ENCODE data around the gene POC1B. TPM values are rescaled to one million over a fixed set of nuclear protein-coding genes. Genes with fewer than 3 reads are reported as not detected.

The POC1B gene
- total RNA-seq, 1 donor from 2014 or later = 6.4 TPM

- DNase-seq = no peak
- intact Hi-C loops (cut with micrococcal nuclease) = loop anchor here (5.0 to 10.0 kb wide), 2 partner anchors 163 to 560 kb away; partner anchors contain the start of gene ATP2B1
- no peak for ATAC-seq
These were observed 16.4 kb upstream of the POC1B start for GRCh38 chr12:89542236-89542635.

GRCh38 chr12:89540586-89540985 lies 14.7 kb upstream of the POC1B start:
- intact Hi-C loops (cut with micrococcal nuclease) = loop anchor here (5.0 to 10.0 kb wide), 2 partner anchors 164 to 562 kb away; partner anchors contain the start of gene ATP2B1

DNA sequence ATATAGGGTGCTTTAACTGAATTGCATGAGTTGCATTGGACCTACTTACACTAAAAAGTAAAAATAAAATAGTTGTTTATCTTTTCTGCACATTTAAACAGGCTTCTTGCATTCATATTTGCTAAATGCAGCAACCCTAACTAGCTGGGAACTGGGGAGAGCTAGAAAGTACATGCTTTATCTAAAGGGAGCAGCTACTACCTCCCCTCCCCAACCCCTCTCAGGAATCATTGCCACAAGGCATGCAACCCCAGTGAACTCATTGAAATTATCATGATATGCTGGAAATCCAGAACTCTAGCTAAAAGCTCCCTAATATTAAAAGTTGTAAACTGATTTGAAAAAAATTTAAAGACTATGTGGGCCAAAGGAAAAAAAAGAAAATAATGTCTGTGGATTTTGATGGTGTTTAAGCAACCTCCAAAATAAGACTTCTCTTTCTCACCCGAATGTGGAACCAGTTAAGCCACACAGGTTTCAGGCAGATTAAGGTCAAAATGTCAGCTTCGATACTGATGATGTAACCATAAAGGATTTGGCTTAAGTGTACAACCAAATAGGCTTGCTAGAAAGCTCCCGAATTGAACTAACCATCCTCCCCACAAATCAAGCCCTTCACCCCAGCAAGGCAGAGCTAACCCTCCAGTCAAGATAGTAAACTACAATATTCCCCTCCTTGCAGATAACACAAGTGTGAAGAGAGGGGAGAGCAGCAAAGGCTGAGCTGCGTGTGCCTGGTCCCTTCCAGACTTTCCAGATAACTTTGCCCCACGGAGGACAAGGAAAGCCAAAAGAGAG lies 13.8 kb upstream of the POC1B start:
- DNase-seq (no peak), ATAC-seq (no peak)
- intact Hi-C loops (cut with micrococcal nuclease) = loop anchor here (5.0 to 10.0 kb wide), 2 partner anchors 165 to 563 kb away; partner anchors contain the start of gene ATP2B1

More at GRCh38 chr12:89540586-89540985, 14.7 kb upstream of the POC1B start:
- ATAC-seq (no peak), DNase-seq (no peak)

DNA sequence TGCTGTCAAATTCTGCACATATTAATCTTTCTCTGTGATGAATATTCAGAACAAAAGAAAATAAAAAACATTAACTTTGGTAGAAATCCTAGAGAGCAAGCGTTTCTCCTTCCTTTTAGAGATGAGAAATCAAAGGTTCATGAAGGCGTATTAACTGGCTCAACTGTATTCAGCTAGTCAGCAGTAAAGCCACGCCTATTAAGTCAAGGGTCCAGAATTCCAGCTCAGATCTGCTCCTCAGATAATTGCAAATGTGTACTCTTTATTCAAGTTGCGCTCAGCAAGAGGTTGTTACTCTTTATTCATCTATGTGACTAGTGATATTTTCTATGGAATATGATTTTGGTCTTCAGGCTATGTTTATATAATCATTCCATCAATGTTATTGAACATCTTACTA lies 13.1 kb upstream of the POC1B start:
- intact Hi-C loops (cut with micrococcal nuclease) = no loop called here
- ATAC-seq (no peak), DNase-seq (no peak)

DNA sequence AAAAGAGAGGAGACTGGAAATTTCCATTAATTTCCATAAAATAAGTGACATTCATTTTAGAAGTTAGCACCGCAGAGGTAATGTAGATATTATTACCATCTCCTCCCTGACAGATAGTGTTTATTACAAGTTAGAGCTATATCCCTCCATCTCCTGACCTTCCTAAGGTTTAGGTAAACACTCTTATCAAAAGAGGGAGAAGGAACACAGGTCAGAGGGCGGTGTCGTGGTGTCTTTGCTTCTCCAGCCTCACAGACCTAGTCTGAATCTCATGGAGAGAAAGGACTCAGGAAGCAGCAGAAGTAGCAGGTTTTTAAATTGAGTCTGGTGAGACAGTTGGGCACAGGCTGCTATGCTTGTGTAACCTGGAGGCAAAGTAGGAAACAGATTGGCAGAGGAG lies 11.5 kb upstream of the POC1B start:
- ATAC-seq = no peak
- intact Hi-C loops (cut with micrococcal nuclease) = no loop called here

DNA sequence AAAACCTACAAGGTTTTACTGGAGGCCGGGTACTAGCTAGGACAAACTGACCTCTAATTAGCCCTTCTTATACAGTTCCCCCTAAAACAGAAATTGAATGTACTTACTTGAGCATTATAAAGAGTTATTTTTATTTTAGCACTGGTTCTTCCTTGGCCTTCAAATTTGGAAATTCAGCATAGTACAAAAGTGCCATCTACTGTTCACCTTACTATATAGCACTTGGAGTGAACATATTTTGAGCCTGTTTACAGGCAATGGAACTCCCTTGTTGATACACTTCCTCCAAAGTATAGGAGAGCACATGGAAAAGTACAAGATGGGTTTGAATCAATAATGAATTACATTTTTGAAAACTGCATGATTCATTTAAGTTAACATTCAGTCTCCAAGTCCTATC lies 3.9 kb upstream of the POC1B start:
- intact Hi-C loops (cut with micrococcal nuclease) = loop anchor here (2.0 to 5.0 kb wide), 2 partner anchors 57 to 513 kb away; no protein-coding TSS in a partner anchor
- no peak for ATAC-seq
- no peak for DNase-seq

More for the DNA sequence above, 11.5 kb upstream of the POC1B start:
- no peak for DNase-seq

DNA sequence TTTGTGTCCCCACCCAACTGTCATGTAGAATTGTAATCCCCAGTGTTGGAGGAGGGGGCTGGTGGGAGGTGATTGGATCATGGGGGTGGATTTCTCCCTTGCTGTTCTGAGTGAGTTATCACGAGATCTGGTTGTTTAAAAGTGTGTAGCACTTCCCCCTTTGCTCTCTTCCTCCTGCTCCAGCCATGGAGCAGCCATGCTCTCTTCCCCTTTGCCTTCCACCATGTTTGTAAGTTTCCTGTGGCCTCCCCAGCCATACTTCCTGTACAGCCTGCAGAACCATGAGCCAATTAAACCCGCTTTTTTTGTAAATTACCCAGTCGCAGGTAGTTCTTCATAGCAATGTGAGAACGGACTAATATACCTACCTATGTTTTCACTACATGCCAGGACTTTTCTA lies 2.6 kb upstream of the POC1B start:
- ATAC-seq = no peak
- no peak for DNase-seq
- intact Hi-C loops (cut with micrococcal nuclease) = loop anchor here (2.0 kb wide), 1 partner anchor 512 kb away; no protein-coding TSS in a partner anchor

DNA sequence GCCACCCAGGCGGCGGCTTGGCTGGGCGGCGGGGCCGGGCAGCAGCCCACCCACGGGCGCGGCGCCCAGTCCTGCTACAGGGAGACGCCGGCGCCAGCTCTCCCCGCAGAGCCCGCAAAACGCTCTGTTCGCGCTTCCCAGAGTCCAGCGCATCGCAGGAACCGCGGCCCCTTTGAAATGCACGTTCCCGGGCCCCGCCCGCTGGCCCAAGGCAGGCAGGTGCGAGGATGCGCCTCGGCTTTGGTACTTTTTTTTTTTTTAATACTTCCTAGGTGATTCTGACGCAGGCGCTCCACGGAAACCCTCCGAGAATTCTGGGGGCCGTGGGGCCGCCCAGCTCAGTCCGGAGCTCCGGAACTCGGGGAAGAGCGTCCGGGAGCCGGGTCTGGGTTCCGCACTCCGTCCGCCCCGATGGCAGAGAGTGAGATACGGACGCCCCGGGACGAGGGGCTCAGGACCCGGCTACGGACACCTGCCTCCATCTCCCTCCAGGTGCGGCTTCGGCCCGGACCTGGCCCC lies 483 bp downstream of the POC1B start:
- ATAC-seq = peak; percentile 49
- peak; percentile 65 for DNase-seq
- intact Hi-C loops (cut with micrococcal nuclease) = no loop called here

DNA sequence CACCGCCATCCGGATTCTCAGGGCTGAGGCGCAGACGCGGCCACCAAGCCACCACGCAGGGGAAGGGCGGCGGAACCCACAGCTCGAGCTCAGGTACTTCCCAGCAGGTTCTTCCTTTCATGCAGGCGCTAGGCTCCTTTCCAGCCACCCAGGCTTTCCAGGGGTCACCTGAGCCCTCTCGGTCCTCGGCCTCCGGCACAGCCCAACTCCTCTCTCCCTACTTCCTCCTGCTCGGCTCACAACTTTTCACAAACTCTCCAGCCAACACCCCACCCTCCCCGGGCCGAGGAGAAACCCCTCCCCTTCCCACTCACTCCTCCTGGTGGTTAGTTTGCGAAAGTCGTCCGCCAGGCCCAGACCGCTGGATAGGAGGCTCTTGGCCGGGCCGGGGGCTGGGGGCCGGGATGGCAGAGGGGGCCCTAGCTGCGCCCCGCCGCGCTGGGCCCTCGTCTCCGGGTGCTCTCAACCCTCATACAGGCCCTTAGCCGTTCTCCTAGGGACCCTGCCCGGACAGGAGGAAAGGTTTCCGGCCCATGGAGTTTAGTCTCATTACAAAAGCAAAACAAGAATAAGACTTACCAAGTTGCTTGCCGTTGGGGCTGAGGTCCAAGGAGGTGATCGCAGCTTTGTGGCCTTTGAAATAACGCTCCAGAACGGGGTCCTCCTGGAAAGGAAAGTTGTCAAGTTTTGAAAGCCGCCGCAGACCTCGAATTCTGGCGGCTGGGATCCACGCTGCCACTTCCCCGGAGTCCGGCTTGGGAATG lies 1.1 kb downstream of the POC1B start, which contains the start of gene GALNT4:
Gene GALNT4, minus strand, starts transcription at position 256 of the 764 bp plus-strand sequence. Its CDS starts 247 bp downstream, at position 9.
- DNase-seq (peak; percentile 87), ATAC-seq (peak; percentile 96)
- intact Hi-C loops (cut with micrococcal nuclease) = no loop called here

DNA sequence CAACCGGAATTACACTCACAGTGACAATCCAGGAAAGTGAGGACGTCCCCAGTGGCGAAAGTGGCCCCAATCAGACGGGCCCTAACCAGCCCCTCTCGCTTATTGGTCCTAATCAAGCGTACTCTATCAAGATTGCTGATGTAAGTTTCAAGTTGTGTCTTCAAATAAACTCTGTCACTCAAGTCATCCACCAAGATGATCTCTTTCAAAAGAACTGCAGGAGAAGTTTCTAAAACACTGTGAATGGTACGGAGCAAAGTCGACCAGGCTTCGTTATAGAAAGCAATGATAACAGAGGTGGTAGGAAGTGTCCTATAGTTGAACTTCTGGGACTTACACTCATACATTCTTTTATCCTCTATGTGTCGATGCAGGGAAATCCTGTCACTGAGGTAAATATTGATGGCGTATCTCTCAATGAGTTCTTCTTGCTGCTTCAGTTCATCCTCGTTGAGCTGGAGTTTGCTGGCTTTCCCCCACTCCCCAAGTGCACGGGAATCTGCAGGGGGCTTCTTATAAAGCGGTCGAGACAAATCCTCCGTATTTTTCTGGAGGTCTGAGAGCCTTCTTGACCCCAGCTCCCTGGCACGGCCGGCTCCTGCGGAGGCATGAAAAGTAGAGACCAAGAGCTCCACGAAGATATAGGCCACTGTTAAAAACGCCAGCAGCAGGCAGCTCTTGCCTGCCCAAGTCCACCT lies 1.9 kb downstream of the POC1B start:
- intact Hi-C loops (cut with micrococcal nuclease) = no loop called here
- DNase-seq = no peak

DNA sequence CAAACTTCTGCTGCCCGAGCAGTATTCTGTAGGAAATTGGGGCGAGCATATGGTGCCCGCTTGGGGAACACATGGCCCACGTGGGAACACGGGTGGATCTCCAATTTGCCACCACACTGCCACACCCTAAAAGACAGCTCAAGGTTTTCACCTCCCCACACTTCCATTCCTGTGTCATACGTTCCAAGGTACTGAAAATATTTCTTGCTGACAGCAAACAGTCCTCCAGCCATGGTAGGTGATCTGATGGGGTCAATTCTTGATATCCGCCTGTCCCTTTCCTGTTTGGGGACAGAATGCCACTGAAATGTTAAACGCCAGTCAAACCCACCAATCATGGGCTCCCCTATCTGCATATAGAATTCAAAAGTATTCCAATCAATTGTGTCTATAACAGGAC lies 2.5 kb downstream of the POC1B start:
- no peak for DNase-seq
- no peak for ATAC-seq
- intact Hi-C loops (cut with micrococcal nuclease) = no loop called here

More for the DNA sequence above, 1.9 kb downstream of the POC1B start:
- ATAC-seq = no peak

DNA sequence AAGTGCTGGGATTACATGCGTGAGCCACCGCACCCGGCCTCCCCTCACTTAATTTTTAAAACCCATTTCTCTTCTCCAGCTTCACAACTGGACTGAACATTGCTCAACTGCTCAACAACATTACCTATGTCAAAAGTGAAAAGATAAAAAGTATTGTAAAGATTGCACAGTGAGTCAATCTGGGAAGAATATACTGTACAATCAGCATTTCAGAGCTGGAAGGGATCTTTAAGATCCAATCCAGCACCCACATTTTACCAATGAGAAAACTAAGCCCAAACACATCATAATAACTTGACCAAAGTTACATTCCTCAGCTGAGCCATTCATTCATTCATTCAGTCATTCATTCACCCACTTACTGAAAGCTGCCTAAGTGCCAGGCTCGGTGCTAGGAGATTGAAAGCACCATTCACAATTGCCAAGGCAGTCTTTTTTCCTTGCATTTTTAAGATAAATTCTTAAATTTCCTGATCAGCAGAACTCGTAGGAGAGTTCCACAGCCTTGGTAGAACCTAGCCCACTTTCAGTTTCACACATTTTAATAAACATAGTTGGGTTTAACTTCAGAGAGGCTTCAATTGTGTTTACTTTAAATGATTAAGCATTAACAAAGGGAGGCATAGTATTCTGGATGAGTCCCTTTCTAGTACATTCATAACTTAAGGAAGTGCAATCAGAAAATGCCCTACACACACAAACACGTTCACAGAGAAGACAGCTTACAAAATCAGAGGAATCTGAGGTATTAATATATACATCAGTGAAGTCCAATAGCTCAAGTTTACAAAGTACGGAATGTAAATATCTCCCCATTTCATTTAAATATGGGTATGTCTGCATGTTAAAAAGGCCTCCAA lies 4.3 kb downstream of the POC1B start:
- DNase-seq (no peak), ATAC-seq (no peak)
- intact Hi-C loops (cut with micrococcal nuclease) = no loop called here

GRCh38 chr12:89517720-89518119 lies 8.1 kb downstream of the POC1B start:
- DNase-seq (no peak), ATAC-seq (no peak)
- intact Hi-C loops (cut with micrococcal nuclease) = no loop called here

DNA sequence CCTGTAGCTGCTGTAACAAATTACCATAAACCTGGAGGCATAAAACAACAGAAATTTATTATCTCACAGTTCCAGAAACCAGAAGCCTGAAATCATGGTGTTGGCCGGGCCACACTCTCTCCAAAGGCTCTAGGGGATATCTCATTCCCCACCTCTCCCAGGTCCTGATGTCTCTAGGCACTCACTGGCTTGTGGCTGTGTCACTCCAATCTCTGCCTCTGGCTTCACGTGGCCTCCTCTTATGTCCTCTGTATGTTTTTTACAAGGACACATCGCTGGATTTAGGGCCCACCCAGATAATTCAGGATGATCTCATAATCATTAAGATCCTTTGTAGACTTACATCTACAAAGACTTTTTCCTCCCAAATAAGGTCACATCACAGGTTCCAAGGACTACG lies 9.2 kb downstream of the POC1B start:
- no peak for ATAC-seq
- DNase-seq = no peak
- intact Hi-C loops (cut with micrococcal nuclease) = no loop called here

DNA sequence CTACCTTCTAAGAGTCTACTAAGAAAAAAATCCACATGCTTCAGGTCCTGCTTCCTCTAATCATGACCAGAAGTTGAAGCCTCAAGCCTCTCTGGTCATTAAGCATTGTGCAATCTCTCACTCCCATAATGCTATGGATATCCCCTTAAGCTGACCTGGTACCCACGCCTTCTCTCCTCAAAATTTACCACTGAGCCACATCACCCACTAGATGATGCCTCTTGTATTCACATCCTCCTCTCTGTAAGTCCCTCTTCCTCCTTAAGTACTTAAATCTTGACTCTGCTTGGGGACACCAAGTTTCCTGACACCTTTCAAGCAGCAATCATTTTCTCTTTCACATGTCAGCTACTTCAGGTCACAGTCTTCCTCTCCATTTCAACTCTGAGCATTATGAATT lies 11.1 kb downstream of the POC1B start:
- no peak for ATAC-seq
- intact Hi-C loops (cut with micrococcal nuclease) = no loop called here
- DNase-seq = no peak

DNA sequence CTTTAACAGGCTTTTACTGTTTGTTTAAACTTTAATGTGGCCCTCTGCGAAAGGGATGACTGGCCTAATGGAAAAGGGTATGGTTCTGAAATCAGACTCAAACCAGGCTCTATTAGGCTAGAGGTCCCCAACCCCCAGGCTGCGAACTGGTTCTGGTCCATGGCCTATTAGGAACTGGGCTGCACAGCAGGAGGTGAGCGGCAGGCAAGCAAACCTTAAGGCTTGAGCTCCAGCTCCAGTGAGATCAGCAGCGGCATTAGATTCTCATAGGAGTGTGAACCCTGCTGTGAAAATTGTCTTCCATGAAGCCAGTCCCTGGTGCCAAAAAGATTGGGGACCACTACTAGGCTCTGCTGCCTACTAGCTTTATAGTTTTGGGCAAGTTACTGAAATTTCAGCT lies 12.3 kb downstream of the POC1B start:
- intact Hi-C loops (cut with micrococcal nuclease) = no loop called here
- no peak for DNase-seq
- no peak for ATAC-seq

GRCh38 chr12:89507015-89507824 lies 18.6 kb downstream of the POC1B start:
- DNase-seq = no peak
- ATAC-seq = no peak
- intact Hi-C loops (cut with micrococcal nuclease) = no loop called here

DNA sequence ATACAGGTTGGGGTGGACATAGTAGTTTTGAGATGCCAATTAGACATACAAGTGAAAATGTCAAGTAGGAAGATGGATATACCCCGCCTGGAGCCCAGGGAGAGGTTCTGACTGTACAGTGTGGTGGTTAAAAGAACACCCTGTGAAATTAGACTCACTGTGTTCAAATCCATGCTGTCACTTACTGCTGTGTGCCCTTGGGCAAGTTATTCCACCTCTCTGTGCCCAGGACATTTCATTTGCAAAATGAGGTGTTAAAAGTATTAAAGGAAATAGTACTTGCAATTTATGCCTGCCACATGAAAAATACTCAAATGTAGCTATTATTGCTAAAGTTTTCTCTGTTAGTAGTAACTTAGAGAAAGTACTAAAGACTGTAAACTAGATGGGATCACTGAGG lies 19.8 kb downstream of the POC1B start:
- intact Hi-C loops (cut with micrococcal nuclease) = no loop called here
- DNase-seq = no peak
- no peak for ATAC-seq
